ENCODE measurements around the gene TOMM34.

TOMM34 gene

DNA sequence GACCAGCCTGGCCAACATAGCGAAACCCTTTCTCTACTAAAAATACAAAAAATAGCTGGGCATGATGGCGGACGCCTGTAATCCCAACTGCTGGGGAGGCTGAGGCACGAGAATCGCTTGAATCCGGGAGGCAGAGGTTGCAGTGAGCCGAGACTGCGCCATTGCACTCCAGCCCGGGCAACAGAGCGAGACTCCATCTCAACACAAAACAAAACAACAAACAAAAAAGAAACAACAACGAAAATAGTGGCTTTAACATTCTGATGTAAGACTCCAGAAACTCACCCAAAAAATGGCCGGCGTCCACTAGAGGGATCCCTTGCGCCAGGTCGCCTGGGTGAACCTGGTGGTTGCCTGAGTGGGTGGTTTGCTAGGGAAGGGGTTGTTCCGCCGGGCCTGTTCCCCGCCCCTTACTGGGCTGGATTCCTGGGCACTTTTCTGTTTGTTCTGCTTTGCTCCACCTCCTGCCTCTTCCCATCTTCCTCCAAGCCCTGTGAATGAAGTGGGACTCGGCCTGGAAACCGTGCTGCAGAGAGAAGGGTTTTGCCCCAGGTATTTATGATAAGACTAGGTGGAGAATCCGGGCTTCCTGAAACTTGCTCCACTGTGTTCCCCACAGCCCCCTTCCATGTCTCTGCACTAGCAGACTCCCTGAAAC, 48.8 kb downstream of the TOMM34 start:
- H3K4me3 ChIP-seq (ENCODE audit: low read depth, low read length): peak overlapping the region; percentile 74
- peak; percentile 66 for TF ChIP-seq CTCF (IDR thresholded peaks at IDR 0.05; ENCODE audit: control insufficient read depth, extremely low read depth, insufficient read depth)
- DNase-seq (ENCODE audit: low read depth): peak; percentile 88

GRCh38 chr20:44910690-44911262, 49.4 kb downstream of the TOMM34 start:
- no peak for DNase-seq (ENCODE audit: low read depth)
- peak overlapping the region; percentile 74 for H3K4me3 ChIP-seq (ENCODE audit: low read depth, low read length)
- no peak for TF ChIP-seq CTCF (IDR thresholded peaks at IDR 0.05; ENCODE audit: control insufficient read depth, extremely low read depth, insufficient read depth)

DNA sequence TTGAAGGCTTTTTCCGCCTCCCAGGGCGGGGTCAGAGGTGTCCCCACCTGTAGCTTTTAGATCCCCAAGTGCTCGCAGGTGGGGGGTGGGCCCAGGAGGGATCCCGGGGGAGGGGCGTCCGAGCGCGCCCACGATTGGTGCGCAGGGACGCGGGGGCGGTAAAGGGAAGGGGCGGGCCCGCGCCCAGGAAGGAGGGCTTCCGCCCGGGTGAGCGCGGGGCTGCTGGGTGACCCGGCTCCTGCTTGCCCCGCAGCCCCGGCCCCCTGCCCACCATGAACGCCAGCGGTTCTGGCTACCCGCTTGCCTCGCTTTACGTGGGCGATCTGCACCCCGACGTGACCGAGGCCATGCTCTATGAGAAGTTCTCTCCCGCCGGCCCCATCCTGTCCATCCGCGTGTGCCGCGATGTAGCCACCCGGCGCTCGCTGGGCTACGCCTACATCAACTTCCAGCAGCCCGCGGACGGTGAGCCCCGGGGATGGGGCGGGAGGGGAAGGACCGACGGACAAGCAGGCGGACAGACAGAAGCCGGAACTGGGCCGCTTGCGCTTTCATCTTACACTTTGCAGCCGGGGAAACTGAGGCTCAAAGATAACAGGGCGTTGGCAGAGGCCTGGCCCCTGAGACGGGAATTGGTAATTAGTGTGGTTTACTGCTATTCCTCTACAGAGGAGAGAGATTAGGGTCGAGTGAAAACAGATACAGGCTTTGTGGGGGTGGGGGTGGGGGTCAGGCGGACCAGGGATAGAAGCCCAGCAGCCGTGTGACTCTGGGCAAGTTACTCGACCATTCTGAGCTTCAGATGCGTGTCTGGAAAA, 50.1 kb downstream of the TOMM34 start, which contains the start of gene PABPC1L:
PABPC1L (plus strand) TSS at position 189 of the 818 bp plus-strand sequence; CDS start at position 273, 84 bp downstream.
- DNase-seq (ENCODE audit: low read depth): no peak
- TF ChIP-seq CTCF (IDR thresholded peaks at IDR 0.05; ENCODE audit: control insufficient read depth, extremely low read depth, insufficient read depth): no peak
- peak within 1 kb of the TSS; percentile 74 for H3K4me3 ChIP-seq (ENCODE audit: low read depth, low read length)

GRCh38 chr20:44908987-44909871, 51.0 kb downstream of the TOMM34 start:
- TF ChIP-seq CTCF (IDR thresholded peaks at IDR 0.05; ENCODE audit: control insufficient read depth, extremely low read depth, insufficient read depth): no peak

DNA sequence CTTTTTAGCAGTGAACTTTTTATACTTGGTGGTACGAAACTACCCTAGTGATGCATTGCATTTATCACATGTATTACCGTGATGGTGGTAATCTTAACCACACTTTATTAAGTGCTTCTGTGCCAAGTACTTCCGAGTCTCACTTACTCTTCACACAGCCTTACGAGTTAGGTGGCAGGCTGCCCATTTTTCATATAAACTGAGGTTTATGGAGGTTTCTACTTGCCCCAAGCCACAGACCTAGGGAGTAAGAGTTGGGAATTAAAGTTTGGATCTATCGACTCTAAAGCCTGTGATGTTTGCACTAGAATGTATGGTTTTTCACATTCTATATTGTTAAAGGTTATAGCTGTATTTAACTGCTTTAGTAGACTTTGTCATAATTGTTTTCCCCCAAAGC, 55.8 kb downstream of the TOMM34 start:
- no peak overlapping the region for H3K4me3 ChIP-seq (ENCODE audit: low read depth, low read length)
- no peak for DNase-seq (ENCODE audit: low read depth)
- no peak for TF ChIP-seq CTCF (IDR thresholded peaks at IDR 0.05; ENCODE audit: control insufficient read depth, extremely low read depth, insufficient read depth)

More at GRCh38 chr20:44908987-44909871, 51.0 kb downstream of the TOMM34 start:
- DNase-seq (ENCODE audit: low read depth): no peak
- H3K4me3 ChIP-seq (ENCODE audit: low read depth, low read length): peak overlapping the region; percentile 74

GRCh38 chr20:44901974-44902373, 58.2 kb downstream of the TOMM34 start:
- DNase-seq (ENCODE audit: low read depth): no peak
- H3K4me3 ChIP-seq (ENCODE audit: low read depth, low read length): no peak overlapping the region
- no peak for TF ChIP-seq CTCF (IDR thresholded peaks at IDR 0.05; ENCODE audit: control insufficient read depth, extremely low read depth, insufficient read depth)

Measured in LNCaP clone FGC (cell line).